ENCODE results near the gene PPP1R9A.

DNA sequence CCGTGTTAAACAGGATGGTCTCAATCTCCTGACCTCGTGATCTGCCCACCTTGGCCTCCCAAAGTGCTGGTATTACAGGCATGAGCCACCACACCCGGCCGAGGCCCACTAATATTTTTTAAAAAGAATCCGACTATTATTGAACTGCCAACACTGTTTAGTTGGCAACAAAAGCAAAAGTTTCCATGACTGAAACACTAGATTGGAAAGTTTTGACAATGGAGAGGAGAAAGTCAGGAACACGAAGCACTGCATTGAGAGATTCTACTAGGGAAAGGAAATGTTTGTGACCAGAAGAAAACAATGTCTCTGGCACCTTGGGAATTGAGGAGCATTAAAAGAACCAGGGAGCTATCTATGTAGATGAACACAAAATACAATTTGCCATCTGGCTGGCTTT, 13.7 kb upstream of the PPP1R9A start:
- TF ChIP-seq, protein P1, sequence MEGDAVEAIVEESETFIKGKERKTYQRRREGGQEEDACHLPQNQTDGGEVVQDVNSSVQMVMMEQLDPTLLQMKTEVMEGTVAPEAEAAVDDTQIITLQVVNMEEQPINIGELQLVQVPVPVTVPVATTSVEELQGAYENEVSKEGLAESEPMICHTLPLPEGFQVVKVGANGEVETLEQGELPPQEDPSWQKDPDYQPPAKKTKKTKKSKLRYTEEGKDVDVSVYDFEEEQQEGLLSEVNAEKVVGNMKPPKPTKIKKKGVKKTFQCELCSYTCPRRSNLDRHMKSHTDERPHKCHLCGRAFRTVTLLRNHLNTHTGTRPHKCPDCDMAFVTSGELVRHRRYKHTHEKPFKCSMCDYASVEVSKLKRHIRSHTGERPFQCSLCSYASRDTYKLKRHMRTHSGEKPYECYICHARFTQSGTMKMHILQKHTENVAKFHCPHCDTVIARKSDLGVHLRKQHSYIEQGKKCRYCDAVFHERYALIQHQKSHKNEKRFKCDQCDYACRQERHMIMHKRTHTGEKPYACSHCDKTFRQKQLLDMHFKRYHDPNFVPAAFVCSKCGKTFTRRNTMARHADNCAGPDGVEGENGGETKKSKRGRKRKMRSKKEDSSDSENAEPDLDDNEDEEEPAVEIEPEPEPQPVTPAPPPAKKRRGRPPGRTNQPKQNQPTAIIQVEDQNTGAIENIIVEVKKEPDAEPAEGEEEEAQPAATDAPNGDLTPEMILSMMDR (conservative IDR thresholded peaks at IDR 0.05; ENCODE audit: low read length), result no peak
- no peak for TF ChIP-seq EZH2phosphoT487 (IDR thresholded peaks at IDR 0.05; ENCODE audit: borderline replicate concordance)
